ENCODE results near the gene GPANK1. TPM values are rescaled to one million over a fixed set of nuclear protein-coding genes. Genes with fewer than 3 reads are reported as not detected.
A peak's percentile ranks its signal among the peaks of the same experiment; 100 is the strongest.
"Not testable (repeated sequence)": the region's sequence is repeated elsewhere in the genome, so short reads cannot be mapped to it uniquely, and the experiment has no call there.

The GPANK1 gene
- total RNA-seq, 3 donors from 2014 or later (not counting 1 experiment from before 2014, with no cell fraction given), result 16.0 to 20.3 (median 18.2) TPM

GRCh38 chr6:31712296-31712695 lies 47.5 kb upstream of the GPANK1 start:
- intact Hi-C loops (cut with micrococcal nuclease), result no loop called here
- WGBS (ENCODE audit: insufficient coverage), result 72% methylated on average over 8 of the region's 8 CpGs
- H3K9me3 Mint-ChIP-seq, result no peaks in the 10 kb centered on the region

GRCh38 chr6:31711233-31711632 lies 46.4 kb upstream of the GPANK1 start:
- Mint-ChIP-seq H3K9me3 (no peaks in the 10 kb centered on the region), H3K36me3 (no peaks in the 10 kb centered on the region), H3K4me1 (peaks cover 16 to 21% of the 10 kb centered on the region in 2 donors), H3K27ac (peak overlapping the region in 1 of 2 donors; percentile 14), H3K4me3 (peak overlapping the region; percentile 4), H3K27me3 (ENCODE audit: low read depth in 2 of 2) (peaks cover 0 to 3% of the 10 kb centered on the region in 2 donors)
- no peaks in the 10 kb centered on the region for H3K9me3 ChIP-seq (ENCODE audit: control insufficient read depth, insufficient read depth, low read length)
- ATAC-seq (peak in 2 of 3 donors; percentile 32 to 43), DNase-seq (no peak)
- no peaks in the 10 kb centered on the region for H3K36me3 ChIP-seq (ENCODE audit: control insufficient read depth, insufficient read depth, low read length)
- peaks cover 14% of the 10 kb centered on the region for H3K4me1 ChIP-seq (ENCODE audit: control insufficient read depth, insufficient read depth, low read length)
- no peak for TF ChIP-seq CTCF (IDR thresholded peaks at IDR 0.05)
- H3K27ac ChIP-seq (ENCODE audit: low read length), result no peak overlapping the region
- WGBS (ENCODE audit: insufficient coverage), result 28% methylated on average over 8 of the region's 8 CpGs
- intact Hi-C loops (cut with micrococcal nuclease), result no loop called here
- no peaks in the 10 kb centered on the region for H3K27me3 ChIP-seq (ENCODE audit: control insufficient read depth, insufficient read depth, low read length)
- H3K4me3 ChIP-seq (ENCODE audit: low read length), result no peak overlapping the region

More at GRCh38 chr6:31712296-31712695, 47.5 kb upstream of the GPANK1 start:
- peaks cover 14% of the 10 kb centered on the region for H3K4me1 ChIP-seq (ENCODE audit: control insufficient read depth, insufficient read depth, low read length)
- no peaks in the 10 kb centered on the region for H3K27me3 ChIP-seq (ENCODE audit: control insufficient read depth, insufficient read depth, low read length)
- peaks cover 16 to 21% of the 10 kb centered on the region in 2 donors for H3K4me1 Mint-ChIP-seq
- peak in 2 of 3 donors; percentile 31 to 48 for ATAC-seq
- H3K4me3 Mint-ChIP-seq, result no peak overlapping the region
- H3K4me3 ChIP-seq (ENCODE audit: low read length), result no peak overlapping the region
- H3K27ac Mint-ChIP-seq, result peak overlapping the region in 1 of 2 donors; percentile 6
- peak in 1 of 2 donors; percentile 47 for DNase-seq
- H3K36me3 ChIP-seq (ENCODE audit: control insufficient read depth, insufficient read depth, low read length), result no peaks in the 10 kb centered on the region
- H3K27ac ChIP-seq (ENCODE audit: low read length), result no peak overlapping the region
- TF ChIP-seq CTCF (IDR thresholded peaks at IDR 0.05), result no peak
- H3K36me3 Mint-ChIP-seq, result no peaks in the 10 kb centered on the region
- peaks cover 0 to 3% of the 10 kb centered on the region in 2 donors for H3K27me3 Mint-ChIP-seq (ENCODE audit: low read depth in 2 of 2)
- H3K9me3 ChIP-seq (ENCODE audit: control insufficient read depth, insufficient read depth, low read length), result no peaks in the 10 kb centered on the region

- Mint-ChIP-seq H3K9me3 (no peaks in the 10 kb centered on the region), H3K36me3 (no peaks in the 10 kb centered on the region), H3K4me3 (no peak overlapping the region), H3K4me1 (peaks cover 16 to 21% of the 10 kb centered on the region in 2 donors), H3K27me3 (ENCODE audit: low read depth in 2 of 2) (peaks cover 0 to 3% of the 10 kb centered on the region in 2 donors), H3K27ac (peak overlapping the region in 1 of 2 donors; percentile 14)
- no peak overlapping the region for H3K4me3 ChIP-seq (ENCODE audit: low read length)
- intact Hi-C loops (cut with micrococcal nuclease), result no loop called here
- no peak overlapping the region for H3K27ac ChIP-seq (ENCODE audit: low read length)
- H3K36me3 ChIP-seq (ENCODE audit: control insufficient read depth, insufficient read depth, low read length), result no peaks in the 10 kb centered on the region
- no peak for DNase-seq
- no peak for ATAC-seq
- WGBS (ENCODE audit: insufficient coverage), result 78% methylated on average over 5 of the region's 5 CpGs
- no peak for TF ChIP-seq CTCF (IDR thresholded peaks at IDR 0.05)
- peaks cover 14% of the 10 kb centered on the region for H3K4me1 ChIP-seq (ENCODE audit: control insufficient read depth, insufficient read depth, low read length)
- H3K27me3 ChIP-seq (ENCODE audit: control insufficient read depth, insufficient read depth, low read length), result no peaks in the 10 kb centered on the region
- H3K9me3 ChIP-seq (ENCODE audit: control insufficient read depth, insufficient read depth, low read length), result no peaks in the 10 kb centered on the region
Measured at GRCh38 chr6:31710523-31711219, 45.9 kb upstream of the GPANK1 start.

GRCh38 chr6:31709157-31709556 lies 44.4 kb upstream of the GPANK1 start:
- H3K36me3 ChIP-seq (ENCODE audit: control insufficient read depth, insufficient read depth, low read length); H3K27me3 Mint-ChIP-seq (ENCODE audit: low read depth in 2 of 2); H3K9me3 ChIP-seq (ENCODE audit: control insufficient read depth, insufficient read depth, low read length); DNase-seq; H3K36me3 Mint-ChIP-seq; H3K27me3 ChIP-seq (ENCODE audit: control insufficient read depth, insufficient read depth, low read length); ATAC-seq; H3K9me3 Mint-ChIP-seq; H3K4me3 ChIP-seq (ENCODE audit: low read length); intact Hi-C loops (cut with micrococcal nuclease); H3K27ac ChIP-seq (ENCODE audit: low read length); H3K4me3 Mint-ChIP-seq; H3K27ac Mint-ChIP-seq: not testable (repeated sequence)
- H3K4me1 ChIP-seq (ENCODE audit: control insufficient read depth, insufficient read depth, low read length), result peaks cover 14% of the 10 kb centered on the region
- peaks cover 16 to 19% of the 10 kb centered on the region in 2 donors for H3K4me1 Mint-ChIP-seq
- WGBS (ENCODE audit: insufficient coverage), result 90% methylated on average over 9 of the region's 11 CpGs
